Measurements from ENCODE around the gene GPX8. TPM values are rescaled to one million over a fixed set of nuclear protein-coding genes. Genes with fewer than 3 reads are reported as not detected.

GPX8 gene
- total and polyA plus RNA-seq, 2 of the 13 experiments (the other 11 are each of a cell fraction or from before 2014, with no cell fraction given) = 0.33 to 0.94 TPM

GRCh38 chr5:55176176-55176818, 16.3 kb downstream of the GPX8 start (continued):
- TF ChIP-seq, protein P1, sequence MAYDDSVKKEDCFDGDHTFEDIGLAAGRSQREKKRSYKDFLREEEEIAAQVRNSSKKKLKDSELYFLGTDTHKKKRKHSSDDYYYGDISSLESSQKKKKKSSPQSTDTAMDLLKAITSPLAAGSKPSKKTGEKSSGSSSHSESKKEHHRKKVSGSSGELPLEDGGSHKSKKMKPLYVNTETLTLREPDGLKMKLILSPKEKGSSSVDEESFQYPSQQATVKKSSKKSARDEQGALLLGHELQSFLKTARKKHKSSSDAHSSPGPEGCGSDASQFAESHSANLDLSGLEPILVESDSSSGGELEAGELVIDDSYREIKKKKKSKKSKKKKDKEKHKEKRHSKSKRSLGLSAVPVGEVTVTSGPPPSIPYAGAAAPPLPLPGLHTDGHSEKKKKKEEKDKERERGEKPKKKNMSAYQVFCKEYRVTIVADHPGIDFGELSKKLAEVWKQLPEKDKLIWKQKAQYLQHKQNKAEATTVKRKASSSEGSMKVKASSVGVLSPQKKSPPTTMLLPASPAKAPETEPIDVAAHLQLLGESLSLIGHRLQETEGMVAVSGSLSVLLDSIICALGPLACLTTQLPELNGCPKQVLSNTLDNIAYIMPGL (CRISPR knock-in tag; IDR thresholded peaks at IDR 0.05; ENCODE audit: borderline replicate concordance in 1 of 2, low read depth in 1 of 2) = no peak
- 0 out of 2 replicates have a peak, but pooled peaks have one; percentile 40 for TF ChIP-seq ZSCAN20 (CRISPR knock-in tag; IDR thresholded peaks at IDR 0.05; ENCODE audit: borderline replicate concordance)
- peak; percentile 59; the same call in 1 of the 2 replicates for TF ChIP-seq TARDBP (CRISPR knock-in tag; IDR thresholded peaks at IDR 0.05)
- no peak for TF ChIP-seq SIX4 (CRISPR knock-in tag; IDR thresholded peaks at IDR 0.05)
- 0 out of 2 replicates have a peak, but pooled peaks have one; percentile 57 for TF ChIP-seq ZC3H13 (CRISPR knock-in tag; IDR thresholded peaks at IDR 0.05)
- no peak for TF ChIP-seq ADNP (CRISPR knock-in tag; IDR thresholded peaks at IDR 0.05)
- 0 out of 2 replicates have a peak, but pooled peaks have one; percentile 54 for TF ChIP-seq ARHGAP35 (CRISPR knock-in tag; IDR thresholded peaks at IDR 0.05; ENCODE audit: borderline replicate concordance)
- TF ChIP-seq, protein P2, sequence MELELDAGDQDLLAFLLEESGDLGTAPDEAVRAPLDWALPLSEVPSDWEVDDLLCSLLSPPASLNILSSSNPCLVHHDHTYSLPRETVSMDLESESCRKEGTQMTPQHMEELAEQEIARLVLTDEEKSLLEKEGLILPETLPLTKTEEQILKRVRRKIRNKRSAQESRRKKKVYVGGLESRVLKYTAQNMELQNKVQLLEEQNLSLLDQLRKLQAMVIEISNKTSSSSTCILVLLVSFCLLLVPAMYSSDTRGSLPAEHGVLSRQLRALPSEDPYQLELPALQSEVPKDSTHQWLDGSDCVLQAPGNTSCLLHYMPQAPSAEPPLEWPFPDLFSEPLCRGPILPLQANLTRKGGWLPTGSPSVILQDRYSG (CRISPR knock-in tag; IDR thresholded peaks at IDR 0.05) = no peak
- TF ChIP-seq HCFC1 (IDR thresholded peaks at IDR 0.05; ENCODE audit: low read depth, low read length) = no peak
- TF ChIP-seq, protein P3, sequence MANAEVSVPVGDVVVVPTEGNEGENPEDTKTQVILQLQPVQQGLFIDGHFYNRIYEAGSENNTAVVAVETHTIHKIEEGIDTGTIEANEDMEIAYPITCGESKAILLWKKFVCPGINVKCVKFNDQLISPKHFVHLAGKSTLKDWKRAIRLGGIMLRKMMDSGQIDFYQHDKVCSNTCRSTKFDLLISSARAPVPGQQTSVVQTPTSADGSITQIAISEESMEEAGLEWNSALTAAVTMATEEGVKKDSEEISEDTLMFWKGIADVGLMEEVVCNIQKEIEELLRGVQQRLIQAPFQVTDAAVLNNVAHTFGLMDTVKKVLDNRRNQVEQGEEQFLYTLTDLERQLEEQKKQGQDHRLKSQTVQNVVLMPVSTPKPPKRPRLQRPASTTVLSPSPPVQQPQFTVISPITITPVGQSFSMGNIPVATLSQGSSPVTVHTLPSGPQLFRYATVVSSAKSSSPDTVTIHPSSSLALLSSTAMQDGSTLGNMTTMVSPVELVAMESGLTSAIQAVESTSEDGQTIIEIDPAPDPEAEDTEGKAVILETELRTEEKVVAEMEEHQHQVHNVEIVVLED (CRISPR knock-in tag; IDR thresholded peaks at IDR 0.05; ENCODE audit: borderline replicate concordance) = no peak; the same call in 1 of the 2 replicates
- no peak for TF ChIP-seq ZNF772 (CRISPR knock-in tag; IDR thresholded peaks at IDR 0.05)
- TF ChIP-seq ATRX (CRISPR knock-in tag; IDR thresholded peaks at IDR 0.05; ENCODE audit: borderline replicate concordance) = no peak
- peak; percentile 13; the same call in 1 of the 2 replicates for TF ChIP-seq KLF12 (CRISPR knock-in tag; IDR thresholded peaks at IDR 0.05; ENCODE audit: borderline replicate concordance)
- no peak for TF ChIP-seq MNT (IDR thresholded peaks at IDR 0.05)
- TF ChIP-seq ZBTB7B (CRISPR knock-in tag; IDR thresholded peaks at IDR 0.05) = 0 out of 2 replicates have a peak, but pooled peaks have one; percentile 20
- TF ChIP-seq ZNF567 (CRISPR knock-in tag; IDR thresholded peaks at IDR 0.05; ENCODE audit: borderline replicate concordance) = no peak
- TF ChIP-seq ATF4 (CRISPR knock-in tag; IDR thresholded peaks at IDR 0.05) = no peak
- no peak for TF ChIP-seq SETDB1 (CRISPR knock-in tag; IDR thresholded peaks at IDR 0.05; ENCODE audit: borderline replicate concordance)
- no peak for TF ChIP-seq ZNF17 (CRISPR knock-in tag; IDR thresholded peaks at IDR 0.05)
- no peak for TF ChIP-seq PREB (CRISPR knock-in tag; IDR thresholded peaks at IDR 0.05)

Data from HepG2 (cell line).